Measurements from ENCODE around the gene CCL7.

The CCL7 gene

GRCh38 chr17:34248511-34249024, 21.5 kb upstream of the CCL7 start:
- no peak overlapping the region for H3K4me3 ChIP-seq (ENCODE audit: extremely low read depth, insufficient read depth, low read length, poor library complexity, severe bottlenecking)
- no peaks in the 10 kb centered on the region for H3K9me3 ChIP-seq (ENCODE audit: control insufficient read depth, low read length)
- no peak overlapping the region for H3K27ac ChIP-seq (ENCODE audit: low read depth, low read length, severe bottlenecking)
- H3K4me1 ChIP-seq (ENCODE audit: control insufficient read depth, insufficient read depth, low read length, poor library complexity, severe bottlenecking): peaks cover 29% of the 10 kb centered on the region
- no peaks in the 10 kb centered on the region for H3K36me3 ChIP-seq (ENCODE audit: control insufficient read depth, insufficient read depth, low read length)
- 90 to 91% methylated on average over 4 to 5 of the region's 6 CpGs for WGBS, 2 experiments (ENCODE audit: insufficient coverage in 2 of 2)

GRCh38 chr17:34249061-34249460, 21.0 kb upstream of the CCL7 start:
- no peaks in the 10 kb centered on the region for H3K36me3 ChIP-seq (ENCODE audit: control insufficient read depth, insufficient read depth, low read length)
- no peak overlapping the region for H3K4me3 ChIP-seq (ENCODE audit: extremely low read depth, insufficient read depth, low read length, poor library complexity, severe bottlenecking)
- H3K9me3 ChIP-seq (ENCODE audit: control insufficient read depth, low read length): no peaks in the 10 kb centered on the region
- no peak overlapping the region for H3K27ac ChIP-seq (ENCODE audit: low read depth, low read length, severe bottlenecking)
- H3K4me1 ChIP-seq (ENCODE audit: control insufficient read depth, insufficient read depth, low read length, poor library complexity, severe bottlenecking): peaks cover 34% of the 10 kb centered on the region
- WGBS, 2 experiments (ENCODE audit: insufficient coverage in 2 of 2): 83 to 100% methylated on average over 1 of the region's 1 CpG

GRCh38 chr17:34249478-34249877, 20.5 kb upstream of the CCL7 start:
- no peak overlapping the region for H3K4me3 ChIP-seq (ENCODE audit: extremely low read depth, insufficient read depth, low read length, poor library complexity, severe bottlenecking)
- 100% methylated on average over 1 of the region's 1 CpG for WGBS, 2 experiments (ENCODE audit: insufficient coverage in 2 of 2)
- H3K27ac ChIP-seq (ENCODE audit: low read depth, low read length, severe bottlenecking): no peak overlapping the region
- H3K36me3 ChIP-seq (ENCODE audit: control insufficient read depth, insufficient read depth, low read length): no peaks in the 10 kb centered on the region
- no peaks in the 10 kb centered on the region for H3K9me3 ChIP-seq (ENCODE audit: control insufficient read depth, low read length)
- peaks cover 38% of the 10 kb centered on the region for H3K4me1 ChIP-seq (ENCODE audit: control insufficient read depth, insufficient read depth, low read length, poor library complexity, severe bottlenecking)

- H3K36me3 ChIP-seq (ENCODE audit: control insufficient read depth, insufficient read depth, low read length): no peaks in the 10 kb centered on the region
- peaks cover 53% of the 10 kb centered on the region for H3K4me1 ChIP-seq (ENCODE audit: control insufficient read depth, insufficient read depth, low read length, poor library complexity, severe bottlenecking)
- no peaks in the 10 kb centered on the region for H3K9me3 ChIP-seq (ENCODE audit: control insufficient read depth, low read length)
- H3K27ac ChIP-seq (ENCODE audit: low read depth, low read length, severe bottlenecking): no peak overlapping the region
- H3K4me3 ChIP-seq (ENCODE audit: extremely low read depth, insufficient read depth, low read length, poor library complexity, severe bottlenecking): no peak overlapping the region
- 69 to 85% methylated on average over 2 of the region's 3 CpGs for WGBS, 2 experiments (ENCODE audit: insufficient coverage in 2 of 2)
Measured at GRCh38 chr17:34251186-34251585, 18.8 kb upstream of the CCL7 start.

GRCh38 chr17:34252095-34252443, 18.0 kb upstream of the CCL7 start:
- peaks cover 53% of the 10 kb centered on the region for H3K4me1 ChIP-seq (ENCODE audit: control insufficient read depth, insufficient read depth, low read length, poor library complexity, severe bottlenecking)
- no peaks in the 10 kb centered on the region for H3K9me3 ChIP-seq (ENCODE audit: control insufficient read depth, low read length)
- WGBS, 2 experiments (ENCODE audit: insufficient coverage in 2 of 2): 94% methylated on average over 2 of the region's 5 CpGs; no CpG with 5 or more reads in 1 of the 2 experiments
- peak overlapping the region; percentile 90 for H3K27ac ChIP-seq (ENCODE audit: low read depth, low read length, severe bottlenecking)
- H3K36me3 ChIP-seq (ENCODE audit: control insufficient read depth, insufficient read depth, low read length): no peaks in the 10 kb centered on the region
- H3K4me3 ChIP-seq (ENCODE audit: extremely low read depth, insufficient read depth, low read length, poor library complexity, severe bottlenecking): no peak overlapping the region

- Histone ChIP-seq H3K9me3 (ENCODE audit: control insufficient read depth, low read length) (no peaks in the 10 kb centered on the region), H3K4me1 (ENCODE audit: control insufficient read depth, insufficient read depth, low read length, poor library complexity, severe bottlenecking) (peaks cover 59% of the 10 kb centered on the region), H3K27ac (ENCODE audit: low read depth, low read length, severe bottlenecking) (peak overlapping the region; percentile 90), H3K36me3 (ENCODE audit: control insufficient read depth, insufficient read depth, low read length) (no peaks in the 10 kb centered on the region), H3K4me3 (ENCODE audit: extremely low read depth, insufficient read depth, low read length, poor library complexity, severe bottlenecking) (no peak overlapping the region)
- 55 to 74% methylated on average over 5 to 6 of the region's 6 CpGs for WGBS, 2 experiments (ENCODE audit: insufficient coverage in 2 of 2)
Measured at GRCh38 chr17:34252444-34253138, 17.4 kb upstream of the CCL7 start.

GRCh38 chr17:34253139-34253525, 16.9 kb upstream of the CCL7 start:
- Histone ChIP-seq H3K9me3 (ENCODE audit: control insufficient read depth, low read length) (no peaks in the 10 kb centered on the region), H3K36me3 (ENCODE audit: control insufficient read depth, insufficient read depth, low read length) (no peaks in the 10 kb centered on the region), H3K4me1 (ENCODE audit: control insufficient read depth, insufficient read depth, low read length, poor library complexity, severe bottlenecking) (peaks cover 59% of the 10 kb centered on the region), H3K27ac (ENCODE audit: low read depth, low read length, severe bottlenecking) (peak overlapping the region; percentile 90), H3K4me3 (ENCODE audit: extremely low read depth, insufficient read depth, low read length, poor library complexity, severe bottlenecking) (no peak overlapping the region)
- WGBS, 2 experiments (ENCODE audit: insufficient coverage in 2 of 2): 89 to 96% methylated on average over 2 to 3 of the region's 3 CpGs

GRCh38 chr17:34254146-34254545, 15.9 kb upstream of the CCL7 start:
- no peak overlapping the region for H3K4me3 ChIP-seq (ENCODE audit: extremely low read depth, insufficient read depth, low read length, poor library complexity, severe bottlenecking)
- 57 to 64% methylated on average over 1 of the region's 3 CpGs for WGBS, 2 experiments (ENCODE audit: insufficient coverage in 2 of 2)
- peaks cover 59% of the 10 kb centered on the region for H3K4me1 ChIP-seq (ENCODE audit: control insufficient read depth, insufficient read depth, low read length, poor library complexity, severe bottlenecking)
- no peaks in the 10 kb centered on the region for H3K36me3 ChIP-seq (ENCODE audit: control insufficient read depth, insufficient read depth, low read length)
- H3K9me3 ChIP-seq (ENCODE audit: control insufficient read depth, low read length): no peaks in the 10 kb centered on the region
- peak overlapping the region; percentile 90 for H3K27ac ChIP-seq (ENCODE audit: low read depth, low read length, severe bottlenecking)

- WGBS, 2 experiments (ENCODE audit: insufficient coverage in 2 of 2): 4 to 6% methylated on average over 8 to 10 of the region's 11 CpGs
- H3K9me3 ChIP-seq (ENCODE audit: control insufficient read depth, low read length): no peaks in the 10 kb centered on the region
Measured at GRCh38 chr17:34254651-34255380, 15.2 kb upstream of the CCL7 start, which contains the start of gene CCL2. TSS of gene CCL2 (plus strand) at chr17:34255285. CDS start at chr17:34255350, 65 bp downstream.

GRCh38 chr17:34255381-34255732, 14.7 kb upstream of the CCL7 start:
- no peaks in the 10 kb centered on the region for H3K9me3 ChIP-seq (ENCODE audit: control insufficient read depth, low read length)
- H3K4me1 ChIP-seq (ENCODE audit: control insufficient read depth, insufficient read depth, low read length, poor library complexity, severe bottlenecking): peaks cover 59% of the 10 kb centered on the region
- WGBS, 2 experiments (ENCODE audit: insufficient coverage in 2 of 2): 45 to 56% methylated on average over 1 to 2 of the region's 5 CpGs
- H3K36me3 ChIP-seq (ENCODE audit: control insufficient read depth, insufficient read depth, low read length): no peaks in the 10 kb centered on the region
- H3K4me3 ChIP-seq (ENCODE audit: extremely low read depth, insufficient read depth, low read length, poor library complexity, severe bottlenecking): peak overlapping the region; percentile 33
- H3K27ac ChIP-seq (ENCODE audit: low read depth, low read length, severe bottlenecking): peak overlapping the region; percentile 90

More at GRCh38 chr17:34254651-34255380, 15.2 kb upstream of the CCL7 start, which contains the start of gene CCL2:
- H3K27ac ChIP-seq (ENCODE audit: low read depth, low read length, severe bottlenecking): peak within 1 kb of the TSS; percentile 90
- H3K36me3 ChIP-seq (ENCODE audit: control insufficient read depth, insufficient read depth, low read length): no peaks in the 10 kb centered on the region
- H3K4me3 ChIP-seq (ENCODE audit: extremely low read depth, insufficient read depth, low read length, poor library complexity, severe bottlenecking): peak within 1 kb of the TSS; percentile 33
- H3K4me1 ChIP-seq (ENCODE audit: control insufficient read depth, insufficient read depth, low read length, poor library complexity, severe bottlenecking): peaks cover 59% of the 10 kb centered on the region

GRCh38 chr17:34255841-34256240, 14.2 kb upstream of the CCL7 start:
- 100% methylated on average over 1 of the region's 1 CpG for WGBS, 2 experiments (ENCODE audit: insufficient coverage in 2 of 2)
- no peaks in the 10 kb centered on the region for H3K9me3 ChIP-seq (ENCODE audit: control insufficient read depth, low read length)
- peaks cover 55% of the 10 kb centered on the region for H3K4me1 ChIP-seq (ENCODE audit: control insufficient read depth, insufficient read depth, low read length, poor library complexity, severe bottlenecking)
- H3K36me3 ChIP-seq (ENCODE audit: control insufficient read depth, insufficient read depth, low read length): no peaks in the 10 kb centered on the region
- peak overlapping the region; percentile 90 for H3K27ac ChIP-seq (ENCODE audit: low read depth, low read length, severe bottlenecking)
- H3K4me3 ChIP-seq (ENCODE audit: extremely low read depth, insufficient read depth, low read length, poor library complexity, severe bottlenecking): peak overlapping the region; percentile 33
